PC-9 (cell line): ENCODE results near the gene PRKCA. TPM values are rescaled to one million over a fixed set of nuclear protein-coding genes. Genes with fewer than 3 reads are reported as not detected.
A peak's percentile ranks its signal among the peaks of the same experiment; 100 is the strongest.

Experiments used
- BruUV-seq: library from RNA; stranded (reverse); fragments of 400-500 nt; replicated peaks from 2 replicates; lab custom pipeline; 2021; lab: Mats Ljungman, UMichigan
- CTCF ChIA-PET: fragments of 300-600 bp; sonication (Branson Sonifier 250); formaldehyde crosslinking; loops from one replicate; lab custom pipeline; 2022; ENCODE audit warnings: antibody characterized with exemption; lab: Charles Lee
- POLR2A ChIA-PET: fragments of 300-600 bp; sonication (Branson Sonifier 250); formaldehyde crosslinking; loops from one replicate; lab custom pipeline; 2022; ENCODE audit warnings: antibody characterized with exemption; ENCODE audit not compliant: unreplicated experiment; lab: Charles Lee
- DNase-seq, 2 experiments: peaks; one replicate each; pipeline versions ENCODE4 v3.0.0 to v3.0.0-alpha.2; 2015 to 2022; ENCODE audit warnings: mixed read lengths in 1 of 2
- H2AFZ ChIP-seq: fragments of 200-600 bp; sonication (generic); 2 replicates; pipeline ENCODE4 v1.8.1; 2017; ENCODE audit warnings: antibody characterized with exemption
- H3F3A ChIP-seq: fragments of 200-600 bp; sonication (generic); 2 replicates; pipeline ENCODE4 v1.8.1; 2017; ENCODE audit warnings: antibody characterized with exemption, mild to moderate bottlenecking, low read depth; ENCODE audit not compliant: insufficient read depth
- H3K27ac ChIP-seq: fragments of 200-600 bp; sonication (generic); 2 replicates; pipeline ENCODE4 v1.6.1; 2016; ENCODE audit warnings: mixed run types
- H3K27me3 ChIP-seq: fragments of 200-600 bp; sonication (generic); 2 replicates; pipeline ENCODE4 v1.6.1; 2016; ENCODE audit warnings: low read depth, mixed run types; ENCODE audit not compliant: insufficient read depth
- H3K36me3 ChIP-seq: fragments of 200-600 bp; sonication (generic); 2 replicates; pipeline ENCODE4 v1.6.1; 2016; ENCODE audit warnings: low read depth, mixed run types
- H3K4me1 ChIP-seq: fragments of 200-600 bp; sonication (generic); replicated peaks from 2 replicates; pipeline ENCODE4 v1.6.1; 2016; ENCODE audit warnings: mixed run types; ENCODE audit not compliant: insufficient read depth
- H3K4me2 ChIP-seq: fragments of 200-600 bp; sonication (generic); 2 replicates; pipeline ENCODE4 v1.6.1; 2017; ENCODE audit warnings: mixed run types
- H3K4me3 ChIP-seq: fragments of 200-600 bp; sonication (generic); 2 replicates; pipeline ENCODE4 v1.6.1; 2016; ENCODE audit warnings: mixed run types
- H3K79me2 ChIP-seq: fragments of 200-600 bp; sonication (generic); 2 replicates; pipeline ENCODE4 v1.6.1; 2017; ENCODE audit warnings: low read depth, mixed run types
- H3K9me2 ChIP-seq: fragments of 200-600 bp; sonication (generic); 2 replicates; pipeline ENCODE4 v1.8.1; 2017; ENCODE audit warnings: mild to moderate bottlenecking; ENCODE audit not compliant: insufficient read depth
- H3K9me3 ChIP-seq: fragments of 200-600 bp; sonication (generic); 2 replicates; pipeline ENCODE4 v1.8.1; 2016; ENCODE audit warnings: low read depth; ENCODE audit not compliant: insufficient read depth
- H4K20me1 ChIP-seq: fragments of 200-600 bp; sonication (generic); 2 replicates; pipeline ENCODE4 v1.8.1; 2017; ENCODE audit not compliant: insufficient read depth
- EZH2 ChIP-seq: fragments of 200-600 bp; sonication (generic); IDR thresholded peaks from 2 replicates; pipeline ENCODE4 v1.8.0; 2017; ENCODE audit warnings: antibody characterized with exemption, low read depth
- intact Hi-C: fragments of 100-400 bp; cut with micrococcal nuclease; formaldehyde crosslinking; loops from one replicate; pipeline ENCODE4 v1.10.0; 2022; ENCODE audit not compliant: unreplicated experiment
- total RNA-seq: library from RNA; stranded (reverse); gene quantifications from 2 replicates; pipeline ENCODE4 v1.2.3, GENCODE V29; 2021
- TF ChIP-seq, protein P1 (sequence below): fragments of 200-600 bp; sonication (generic); conservative IDR thresholded peaks from 2 replicates; pipeline ENCODE4 v1.6.1; 2017; ENCODE audit warnings: mixed run types, antibody characterized with exemption, mild to moderate bottlenecking, moderate library complexity

PRKCA gene
- total RNA-seq, 1 experiment from 2014 or later, result 23.1 TPM

DNA sequence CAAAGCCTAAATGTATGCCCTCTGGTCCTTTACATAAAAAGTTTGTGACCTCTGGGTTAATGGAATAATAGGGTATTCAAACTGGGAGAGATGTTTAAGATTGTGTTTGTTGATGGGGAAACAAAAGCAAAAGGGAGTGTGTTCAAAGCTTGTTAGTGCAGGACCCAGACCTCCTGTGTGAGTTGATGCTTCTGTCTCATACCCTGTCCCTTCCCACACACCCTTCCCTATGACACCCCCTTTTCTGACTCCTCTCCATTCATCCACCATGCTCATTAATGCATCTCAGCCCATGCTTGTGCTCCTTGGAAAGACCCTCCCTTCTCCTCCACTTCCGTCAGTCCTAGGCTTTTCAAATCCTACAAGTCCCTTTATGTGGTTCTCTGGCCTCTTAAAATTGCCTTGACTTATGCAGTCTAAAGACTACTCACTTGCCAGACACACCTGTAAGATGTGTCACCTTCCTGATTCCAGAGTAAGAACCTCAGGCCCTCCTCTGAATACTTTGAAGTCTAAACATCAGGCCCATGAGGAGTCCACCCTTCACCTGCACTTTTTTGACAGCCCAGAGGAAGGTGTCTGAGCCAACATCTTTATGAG is 404.5 kb downstream of the PRKCA start:
- no peaks in the 10 kb centered on the region for H3K9me3 ChIP-seq
- no peaks in the 10 kb centered on the region for H4K20me1 ChIP-seq
- intact Hi-C loops, result no loop called here
- ChIA-PET CTCF (no interaction called here), POLR2A (no interaction called here)
- H3K27me3 ChIP-seq, result no peaks in the 10 kb centered on the region
- H3K4me2 ChIP-seq, result peak overlapping the region; percentile 42
- DNase-seq, result peak in 1 of 2 experiments; percentile 77
- no TSS peak for BruUV-seq
- H3F3A ChIP-seq, result peaks cover 37% of the 10 kb centered on the region
- H3K36me3 ChIP-seq, result no peaks in the 10 kb centered on the region
- no peak overlapping the region for H3K4me3 ChIP-seq
- no peaks in the 10 kb centered on the region for H3K79me2 ChIP-seq
- no peak overlapping the region for H2AFZ ChIP-seq
- H3K4me1 ChIP-seq, result peaks cover 63% of the 10 kb centered on the region
- TF ChIP-seq, protein P1, sequence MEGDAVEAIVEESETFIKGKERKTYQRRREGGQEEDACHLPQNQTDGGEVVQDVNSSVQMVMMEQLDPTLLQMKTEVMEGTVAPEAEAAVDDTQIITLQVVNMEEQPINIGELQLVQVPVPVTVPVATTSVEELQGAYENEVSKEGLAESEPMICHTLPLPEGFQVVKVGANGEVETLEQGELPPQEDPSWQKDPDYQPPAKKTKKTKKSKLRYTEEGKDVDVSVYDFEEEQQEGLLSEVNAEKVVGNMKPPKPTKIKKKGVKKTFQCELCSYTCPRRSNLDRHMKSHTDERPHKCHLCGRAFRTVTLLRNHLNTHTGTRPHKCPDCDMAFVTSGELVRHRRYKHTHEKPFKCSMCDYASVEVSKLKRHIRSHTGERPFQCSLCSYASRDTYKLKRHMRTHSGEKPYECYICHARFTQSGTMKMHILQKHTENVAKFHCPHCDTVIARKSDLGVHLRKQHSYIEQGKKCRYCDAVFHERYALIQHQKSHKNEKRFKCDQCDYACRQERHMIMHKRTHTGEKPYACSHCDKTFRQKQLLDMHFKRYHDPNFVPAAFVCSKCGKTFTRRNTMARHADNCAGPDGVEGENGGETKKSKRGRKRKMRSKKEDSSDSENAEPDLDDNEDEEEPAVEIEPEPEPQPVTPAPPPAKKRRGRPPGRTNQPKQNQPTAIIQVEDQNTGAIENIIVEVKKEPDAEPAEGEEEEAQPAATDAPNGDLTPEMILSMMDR, result no peak
- TF ChIP-seq EZH2, result no peak
- H3K9me2 ChIP-seq, result no peaks in the 10 kb centered on the region
- H3K27ac ChIP-seq, result peak overlapping the region; percentile 52

DNA sequence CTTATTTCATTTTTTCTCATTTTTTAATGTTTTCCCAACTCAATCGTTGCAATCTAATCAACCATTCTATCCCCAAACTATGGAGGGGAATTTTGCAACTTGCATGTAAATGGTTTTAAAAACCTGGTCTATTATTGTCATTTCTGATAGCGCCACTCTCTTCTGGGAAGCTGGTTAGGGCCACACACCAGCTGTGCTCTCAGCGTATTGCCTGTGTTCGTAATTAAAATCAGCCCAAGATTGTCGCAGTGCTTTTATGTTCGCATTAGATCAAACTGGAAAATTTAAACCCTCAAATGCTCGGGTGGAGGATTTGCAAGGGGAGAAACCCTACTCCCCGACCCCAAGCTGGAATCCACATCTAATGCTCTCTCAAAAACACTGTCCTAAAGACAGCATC is 409.0 kb downstream of the PRKCA start:
- intact Hi-C loops, result loop anchor here (10.0 kb wide), 1 partner anchor 1753 kb away; no protein-coding TSS in a partner anchor
- BruUV-seq, result no TSS peak

GRCh38 chr17:66711881-66712321 is 409.5 kb downstream of the PRKCA start:
- Histone ChIP-seq H2AFZ (no peak overlapping the region), H3K27me3 (no peaks in the 10 kb centered on the region), H3K9me3 (no peaks in the 10 kb centered on the region), H3K36me3 (no peaks in the 10 kb centered on the region), H3K4me2 (0 out of 2 replicates have a peak overlapping the region, but pooled peaks have one; percentile 9), H3K4me1 (peaks cover 32% of the 10 kb centered on the region), H3K9me2 (no peaks in the 10 kb centered on the region), H3K27ac (no peak overlapping the region), H3F3A (peaks cover 18% of the 10 kb centered on the region; the same call in 1 of the 2 replicates), H4K20me1 (no peaks in the 10 kb centered on the region), H3K4me3 (no peak overlapping the region), H3K79me2 (no peaks in the 10 kb centered on the region)
- no peak for TF ChIP-seq EZH2
- TF ChIP-seq, protein P1, result no peak
- DNase-seq, result peak in 1 of 2 experiments; percentile 40
- intact Hi-C loops, result loop anchor here (10.0 kb wide), 1 partner anchor 1753 kb away; no protein-coding TSS in a partner anchor
- no TSS peak for BruUV-seq
- CTCF ChIA-PET, result no interaction called here
- POLR2A ChIA-PET, result no interaction called here

More for the DNA sequence above, 409.0 kb downstream of the PRKCA start:
- POLR2A ChIA-PET, result no interaction called here
- Histone ChIP-seq H4K20me1 (no peaks in the 10 kb centered on the region), H3K4me1 (peaks cover 37% of the 10 kb centered on the region), H3K36me3 (no peaks in the 10 kb centered on the region), H3K4me2 (no peak overlapping the region), H3K27me3 (no peaks in the 10 kb centered on the region), H3K9me3 (no peaks in the 10 kb centered on the region), H2AFZ (no peak overlapping the region), H3K79me2 (no peaks in the 10 kb centered on the region), H3K9me2 (no peaks in the 10 kb centered on the region), H3K27ac (no peak overlapping the region), H3F3A (peaks cover 23% of the 10 kb centered on the region), H3K4me3 (no peak overlapping the region)
- DNase-seq, result no peak
- CTCF ChIA-PET, result no interaction called here
- TF ChIP-seq, protein P1, result no peak
- no peak for TF ChIP-seq EZH2
